Inferior parietal cortex (tissue), 1 donor: ENCODE measurements around the gene CDC42BPA.

ENCODE experiments used
- DNase-seq: peaks from one replicate; pipeline ENCODE4 v3.0.0-alpha.2; 2016; ENCODE audit errors: extremely low spot score

Gene CDC42BPA

GRCh38 chr1:226946841-226947240, 371.5 kb downstream of the CDC42BPA start:
- no peak for DNase-seq

- DNase-seq, result no peak
Measured at GRCh38 chr1:226946285-226946684, 372.0 kb downstream of the CDC42BPA start.

- no peak for DNase-seq
Measured at GRCh38 chr1:226945858-226946245, 372.4 kb downstream of the CDC42BPA start.

GRCh38 chr1:226945106-226945857, 373.0 kb downstream of the CDC42BPA start:
- DNase-seq, result no peak

- DNase-seq, result no peak
Measured at GRCh38 chr1:226943927-226944326, 374.4 kb downstream of the CDC42BPA start.

- DNase-seq, result no peak
Measured at GRCh38 chr1:226943156-226943555, 375.1 kb downstream of the CDC42BPA start.

- DNase-seq, result no peak
Measured at GRCh38 chr1:226942392-226942791, 375.9 kb downstream of the CDC42BPA start.

- DNase-seq, result no peak
Measured at GRCh38 chr1:226940806-226941067, 377.6 kb downstream of the CDC42BPA start.

- DNase-seq, result peak; percentile 100
Measured at GRCh38 chr1:226940029-226940805, 378.1 kb downstream of the CDC42BPA start, which contains the start of gene COQ8A. Gene COQ8A, plus strand, starts transcription at chr1:226940294. Its CDS starts 21,092 bp downstream, at chr1:226961386.
